Natural killer cell (primary cell): ENCODE data around the gene VPS13D. TPM values are rescaled to one million over a fixed set of nuclear protein-coding genes. Genes with fewer than 3 reads are reported as not detected.

Experiments
- ATAC-seq, 3 donors: fragments of 150-1000 bp in 2 of 3; fragments of 200-7000 bp in 1 of 3; cut with Tn5 transposase; 1 replicate in 1 of 3; 2 replicates in 2 of 3; pipeline ENCODE4 v1.10.0; 2021; ENCODE audit warnings: mild to moderate bottlenecking in 2 of 3, moderate library complexity in 2 of 3
- DNase-seq, 2 donors: peaks; one replicate each; pipeline versions ENCODE4 v3.0.0 to v3.0.0-alpha.2; 2013 to 2021; ENCODE audit warnings: mixed read lengths in 1 of 2
- H3K27ac ChIP-seq: one replicate; pipeline ENCODE4 v1.5.1; 2013; ENCODE audit warnings: mild to moderate bottlenecking, low read length
- H3K27me3 ChIP-seq: one replicate; pipeline ENCODE4 v1.6.1; 2013; ENCODE audit warnings: low read length; ENCODE audit not compliant: control insufficient read depth, insufficient read depth
- H3K36me3 ChIP-seq: one replicate; pipeline ENCODE4 v1.6.1; 2013; ENCODE audit warnings: low read length; ENCODE audit not compliant: control insufficient read depth, insufficient read depth
- H3K4me1 ChIP-seq: one replicate; pipeline ENCODE4 v1.6.1; 2013; ENCODE audit warnings: low read length; ENCODE audit not compliant: control insufficient read depth, insufficient read depth
- H3K4me3 ChIP-seq: one replicate; pipeline ENCODE4 v1.5.1; 2013; ENCODE audit warnings: low read length
- H3K9me3 ChIP-seq: one replicate; pipeline ENCODE4 v1.6.1; 2013; ENCODE audit warnings: low read length; ENCODE audit not compliant: control insufficient read depth, insufficient read depth
- H3K27ac Mint-ChIP-seq, 2 donors: one replicate each; pipeline ENCODE4 v1.8.0; 2022; ENCODE audit warnings: mild to moderate bottlenecking in 2 of 2, mixed read lengths in 2 of 2, moderate library complexity in 1 of 2
- H3K27me3 Mint-ChIP-seq, 2 donors: one replicate each; pipeline ENCODE4 v1.8.0; 2022; ENCODE audit warnings: low read depth in 2 of 2, mixed read lengths in 2 of 2
- H3K36me3 Mint-ChIP-seq: one replicate; pipeline ENCODE4 v1.8.0; 2022; ENCODE audit warnings: mixed read lengths
- H3K4me1 Mint-ChIP-seq, 2 donors: one replicate each; pipeline ENCODE4 v1.8.0; 2022; ENCODE audit warnings: mixed read lengths in 2 of 2
- H3K4me3 Mint-ChIP-seq: one replicate; pipeline ENCODE4 v1.8.0; 2022; ENCODE audit warnings: mild to moderate bottlenecking, moderate library complexity, mixed read lengths
- H3K9me3 Mint-ChIP-seq, 2 donors: one replicate each; pipeline ENCODE4 v1.8.0; 2022; ENCODE audit warnings: mixed read lengths in 2 of 2
- CTCF ChIP-seq: fragments of 200-600 bp; IDR thresholded peaks from one replicate; pipeline ENCODE4 v1.8.0; 2022; ENCODE audit warnings: antibody characterized with exemption
- WGBS: methylation state at CpG from one replicate; pipeline ENCODE4 v1.1.7; 2013; ENCODE audit warnings: missing lambda C conversion rate; ENCODE audit not compliant: insufficient coverage; 5-methylcytosine and 5-hydroxymethylcytosine counted together
- intact Hi-C: fragments of 100-400 bp; cut with micrococcal nuclease; formaldehyde crosslinking; loops from one replicate; pipeline ENCODE4 v1.14.2; 2022
- total RNA-seq, 4 donors: library from RNA; stranded (reverse); fragments of 120-200 nt in 1 of 4; gene quantifications; one replicate each; pipeline versions ENCODE4 v1.2.3 to v1.2.4, GENCODE V29; 2013 to 2022

VPS13D gene
- total RNA-seq, 3 donors from 2014 or later (not counting 1 experiment from before 2014, with no cell fraction given) = 66.3 to 94.0 (median 81.7) TPM

- Histone ChIP-seq H3K36me3 (peaks cover 2% of the 10 kb centered on the region), H3K27me3 (no peaks in the 10 kb centered on the region), H3K27ac (no peak overlapping the region), H3K4me3 (no peak overlapping the region), H3K9me3 (no peaks in the 10 kb centered on the region), H3K4me1 (peaks cover 40% of the 10 kb centered on the region)
- peaks cover 47 to 54% of the 10 kb centered on the region in 2 donors for H3K4me1 Mint-ChIP-seq
- no peaks in the 10 kb centered on the region for H3K36me3 Mint-ChIP-seq
- WGBS = 95% methylated on average over 6 of the region's 6 CpGs
- intact Hi-C loops = no loop called here
- H3K9me3 Mint-ChIP-seq = no peaks in the 10 kb centered on the region
- DNase-seq = no peak
- ATAC-seq = no peak
- no peaks in the 10 kb centered on the region for H3K27me3 Mint-ChIP-seq
- no peak for TF ChIP-seq CTCF
- H3K4me3 Mint-ChIP-seq = no peak overlapping the region
- no peak overlapping the region for H3K27ac Mint-ChIP-seq
Measured at GRCh38 chr1:12481928-12482327, 252.1 kb downstream of the VPS13D start.

GRCh38 chr1:12482988-12483387 is 253.2 kb downstream of the VPS13D start:
- no peak for ATAC-seq
- whole genome bisulfite sequencing = 97% methylated on average over 3 of the region's 3 CpGs
- no peaks in the 10 kb centered on the region for H3K27me3 Mint-ChIP-seq

GRCh38 chr1:12485231-12486058 is 255.6 kb downstream of the VPS13D start:
- no peak for TF ChIP-seq CTCF
- no peak overlapping the region for H3K27ac Mint-ChIP-seq
- 96% methylated on average over 12 of the region's 12 CpGs for WGBS

More at GRCh38 chr1:12482988-12483387, 253.2 kb downstream of the VPS13D start:
- Histone ChIP-seq H3K4me3 (no peak overlapping the region), H3K27ac (no peak overlapping the region), H3K4me1 (peaks cover 36% of the 10 kb centered on the region), H3K9me3 (no peaks in the 10 kb centered on the region), H3K27me3 (no peaks in the 10 kb centered on the region), H3K36me3 (peaks cover 2% of the 10 kb centered on the region)
- Mint-ChIP-seq H3K4me3 (no peak overlapping the region), H3K27ac (no peak overlapping the region), H3K9me3 (no peaks in the 10 kb centered on the region), H3K4me1 (peaks cover 37 to 43% of the 10 kb centered on the region in 2 donors), H3K36me3 (no peaks in the 10 kb centered on the region)
- no peak for TF ChIP-seq CTCF
- intact Hi-C loops = no loop called here
- DNase-seq = no peak

GRCh38 chr1:12486059-12486341 is 256.2 kb downstream of the VPS13D start:
- Histone ChIP-seq H3K36me3 (peaks cover 2% of the 10 kb centered on the region), H3K27me3 (no peaks in the 10 kb centered on the region), H3K9me3 (no peaks in the 10 kb centered on the region), H3K4me3 (no peak overlapping the region), H3K27ac (no peak overlapping the region), H3K4me1 (peaks cover 10% of the 10 kb centered on the region)
- no peak for TF ChIP-seq CTCF
- DNase-seq (no peak), ATAC-seq (no peak)
- Mint-ChIP-seq H3K36me3 (no peaks in the 10 kb centered on the region), H3K27me3 (no peaks in the 10 kb centered on the region), H3K9me3 (no peaks in the 10 kb centered on the region), H3K27ac (no peak overlapping the region), H3K4me3 (no peak overlapping the region), H3K4me1 (peaks cover 7 to 13% of the 10 kb centered on the region in 2 donors)
- intact Hi-C loops = no loop called here
- WGBS = 100% methylated on average over 2 of the region's 2 CpGs

More at GRCh38 chr1:12485231-12486058, 255.6 kb downstream of the VPS13D start:
- Histone ChIP-seq H3K9me3 (no peaks in the 10 kb centered on the region), H3K36me3 (peaks cover 2% of the 10 kb centered on the region), H3K27me3 (no peaks in the 10 kb centered on the region), H3K27ac (no peak overlapping the region), H3K4me3 (no peak overlapping the region), H3K4me1 (peaks cover 14% of the 10 kb centered on the region)
- no peaks in the 10 kb centered on the region for H3K27me3 Mint-ChIP-seq
- no peaks in the 10 kb centered on the region for H3K36me3 Mint-ChIP-seq
- H3K9me3 Mint-ChIP-seq = no peaks in the 10 kb centered on the region
- no peak for ATAC-seq
- H3K4me1 Mint-ChIP-seq = peaks cover 12 to 19% of the 10 kb centered on the region in 2 donors
- DNase-seq = no peak
- H3K4me3 Mint-ChIP-seq = no peak overlapping the region
- intact Hi-C loops = no loop called here
